BJ (cell line): ENCODE results near the gene LTBR. TPM values are rescaled to one million over a fixed set of nuclear protein-coding genes. Genes with fewer than 3 reads are reported as not detected.

Experiments used
- CTCF ChIA-PET: fragments of 350-600 bp; formaldehyde crosslinking; extraction: SDS; loops from one replicate; lab custom pipeline; 2021; ENCODE audit warnings: antibody characterized with exemption, inconsistent platforms; lab: Yijun Ruan, JAX
- POLR2A ChIA-PET: fragments of 300-600 bp; sonication (Branson Sonifier 250); formaldehyde crosslinking; extraction: SDS; loops from one replicate; lab custom pipeline; 2021; ENCODE audit warnings: antibody characterized with exemption; lab: Charles Lee
- DNase-seq: peaks from one replicate; pipeline ENCODE4 v3.0.0-alpha.2; 2011; ENCODE audit warnings: low read depth
- H3K27me3 ChIP-seq: 2 replicates; pipeline ENCODE4 v1.6.0; 2011; ENCODE audit warnings: low read length; ENCODE audit not compliant: control insufficient read depth, insufficient read depth
- H3K36me3 ChIP-seq: 2 replicates; pipeline ENCODE4 v1.5.1; 2011; ENCODE audit warnings: low read length; ENCODE audit not compliant: control insufficient read depth, insufficient read depth
- H3K4me3 ChIP-seq: 2 replicates; pipeline ENCODE4 v1.5.1; 2011; ENCODE audit warnings: low read depth, mild to moderate bottlenecking, control low read depth, low read length
- polyA plus RNA-seq: library from polyadenylated mRNA; depleted of rRNA; stranded (reverse); fragments of >200 nt; gene quantifications from 2 replicates; pipeline ENCODE4 v1.2.3, GENCODE V29; 2011
- TF ChIP-seq, protein P1 (sequence below): IDR thresholded peaks from 2 replicates; pipeline ENCODE4 v1.5.1; 2011; ENCODE audit warnings: low read depth, mild to moderate bottlenecking, control low read depth, inconsistent platforms, low read length, moderate library complexity; ENCODE audit not compliant: insufficient read depth

LTBR gene
- polyA plus RNA-seq, 1 experiment, result 67.2 TPM

DNA sequence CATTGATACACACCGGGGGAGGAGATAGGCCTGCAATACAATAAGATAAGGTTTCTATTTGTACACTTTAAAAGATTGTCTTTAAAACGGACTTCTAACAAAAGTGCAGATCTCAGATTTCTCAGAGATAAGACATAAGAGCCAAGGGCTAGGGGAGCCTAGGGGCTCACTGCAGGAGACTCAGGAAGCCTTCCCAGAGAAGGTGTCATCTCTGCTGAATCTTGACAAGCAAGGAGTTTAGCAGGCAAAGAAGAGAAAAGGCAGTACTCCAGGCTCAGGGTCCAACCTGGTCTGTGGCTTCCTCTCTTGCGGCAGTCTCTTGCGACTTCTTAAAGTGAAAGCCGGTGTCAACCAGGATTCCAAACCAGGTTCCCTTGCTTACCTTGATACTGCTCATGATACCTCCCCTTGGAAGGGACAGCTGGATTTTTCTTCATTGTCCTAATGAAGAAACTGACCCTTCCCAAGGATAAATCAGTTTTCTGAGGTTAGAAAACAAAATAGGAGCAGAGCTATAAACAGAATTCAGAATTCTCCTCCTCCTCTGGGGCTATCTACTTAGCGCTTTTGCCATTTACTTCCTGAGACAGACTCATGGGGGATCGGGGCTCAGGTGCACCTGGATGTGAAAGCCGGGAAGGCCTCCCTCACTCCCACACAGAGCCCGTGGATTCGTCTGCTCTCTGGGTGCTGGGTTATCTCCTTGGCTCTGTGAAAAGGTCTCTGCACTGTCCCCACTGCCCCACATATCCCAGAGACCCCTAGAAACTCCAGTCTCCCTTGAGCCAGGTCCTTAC, 6.9 kb upstream of the LTBR start:
- no peak for DNase-seq
- POLR2A ChIA-PET, result interaction anchor here (0.5 kb wide), 1 partner anchor 94 kb away, joined by 5 read pairs; no protein-coding TSS in a partner anchor
- TF ChIP-seq, protein P1, sequence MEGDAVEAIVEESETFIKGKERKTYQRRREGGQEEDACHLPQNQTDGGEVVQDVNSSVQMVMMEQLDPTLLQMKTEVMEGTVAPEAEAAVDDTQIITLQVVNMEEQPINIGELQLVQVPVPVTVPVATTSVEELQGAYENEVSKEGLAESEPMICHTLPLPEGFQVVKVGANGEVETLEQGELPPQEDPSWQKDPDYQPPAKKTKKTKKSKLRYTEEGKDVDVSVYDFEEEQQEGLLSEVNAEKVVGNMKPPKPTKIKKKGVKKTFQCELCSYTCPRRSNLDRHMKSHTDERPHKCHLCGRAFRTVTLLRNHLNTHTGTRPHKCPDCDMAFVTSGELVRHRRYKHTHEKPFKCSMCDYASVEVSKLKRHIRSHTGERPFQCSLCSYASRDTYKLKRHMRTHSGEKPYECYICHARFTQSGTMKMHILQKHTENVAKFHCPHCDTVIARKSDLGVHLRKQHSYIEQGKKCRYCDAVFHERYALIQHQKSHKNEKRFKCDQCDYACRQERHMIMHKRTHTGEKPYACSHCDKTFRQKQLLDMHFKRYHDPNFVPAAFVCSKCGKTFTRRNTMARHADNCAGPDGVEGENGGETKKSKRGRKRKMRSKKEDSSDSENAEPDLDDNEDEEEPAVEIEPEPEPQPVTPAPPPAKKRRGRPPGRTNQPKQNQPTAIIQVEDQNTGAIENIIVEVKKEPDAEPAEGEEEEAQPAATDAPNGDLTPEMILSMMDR, result no peak
- Histone ChIP-seq H3K4me3 (no peak overlapping the region), H3K27me3 (no peaks in the 10 kb centered on the region), H3K36me3 (no peaks in the 10 kb centered on the region)
- CTCF ChIA-PET, result no interaction called here

- H3K27me3 ChIP-seq, result no peaks in the 10 kb centered on the region
- DNase-seq, result no peak
- H3K36me3 ChIP-seq, result no peaks in the 10 kb centered on the region
- no peak overlapping the region for H3K4me3 ChIP-seq
- ChIA-PET POLR2A (interaction anchor here (0.5 kb wide), 1 partner anchor 93 kb away, joined by 5 read pairs; no protein-coding TSS in a partner anchor), CTCF (no interaction called here)
- TF ChIP-seq, protein P1, result no peak
Measured at GRCh38 chr12:6377667-6377994, 6.3 kb upstream of the LTBR start.

GRCh38 chr12:6378709-6379472, 5.1 kb upstream of the LTBR start:
- H3K36me3 ChIP-seq, result no peaks in the 10 kb centered on the region
- no peak overlapping the region for H3K4me3 ChIP-seq
- TF ChIP-seq, protein P1, result no peak
- ChIA-PET POLR2A (no interaction called here), CTCF (interaction anchor here (1.0 kb wide), 1 partner anchor 8 kb away, joined by 3 read pairs; no protein-coding TSS in a partner anchor)
- no peaks in the 10 kb centered on the region for H3K27me3 ChIP-seq
- DNase-seq, result no peak

DNA sequence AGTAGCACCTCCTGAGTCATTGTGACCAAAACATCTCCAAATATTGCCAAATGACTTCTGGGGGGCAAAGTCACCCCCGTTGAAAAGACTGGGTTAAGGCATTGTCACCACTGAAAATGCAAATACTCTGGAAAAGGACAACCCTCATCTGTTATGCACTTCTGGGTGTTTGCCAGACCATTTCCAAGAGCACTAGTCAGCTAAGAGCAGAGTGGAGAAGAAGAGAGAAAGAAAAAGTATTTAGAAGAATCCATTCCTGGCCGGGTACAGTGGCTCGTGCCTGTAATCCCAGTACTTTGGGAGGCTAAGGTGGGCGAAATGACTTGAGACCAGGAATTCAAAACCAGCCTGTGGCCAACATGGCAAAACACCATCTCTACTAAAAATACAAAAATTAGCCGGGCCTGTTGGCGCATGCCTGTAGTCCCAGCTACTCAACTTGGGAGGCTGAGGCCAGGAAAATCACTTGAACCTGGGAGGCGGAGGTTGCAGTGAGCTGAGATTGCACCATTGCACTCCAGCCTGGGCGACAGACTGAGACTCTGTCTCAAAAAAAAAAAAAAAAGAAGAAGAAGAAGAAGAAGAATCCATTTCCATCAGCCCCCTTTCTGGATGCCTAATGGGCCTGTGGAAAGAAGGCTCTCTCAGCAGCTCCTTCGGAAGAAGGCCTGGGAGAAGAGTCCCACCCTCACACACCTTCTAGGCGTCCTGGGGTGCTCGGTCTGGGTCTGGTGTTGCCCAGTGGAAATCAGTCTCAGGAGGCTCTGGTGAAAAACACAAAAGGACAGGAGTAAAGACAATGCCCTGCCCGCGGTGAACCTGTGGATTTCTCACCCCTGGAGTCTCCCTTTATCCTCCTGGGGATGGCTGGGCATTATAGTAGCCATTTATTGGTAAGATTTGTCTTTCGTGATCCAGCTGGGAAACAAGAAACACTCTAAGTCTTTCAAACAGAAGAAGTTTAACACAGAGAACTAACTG, 3.5 kb upstream of the LTBR start:
- DNase-seq, result no peak
- TF ChIP-seq, protein P1, result no peak
- ChIA-PET POLR2A (no interaction called here), CTCF (interaction anchor here (0.8 to 1.0 kb wide), 2 partner anchors 10 to 45 kb away, joined by 3 read pairs; no protein-coding TSS in a partner anchor)
- Histone ChIP-seq H3K36me3 (peaks cover 1% of the 10 kb centered on the region), H3K4me3 (no peak overlapping the region), H3K27me3 (no peaks in the 10 kb centered on the region)
